Endothelial cell of umbilical vein (primary cell): ENCODE data around the gene HOXD8. TPM values are rescaled to one million over a fixed set of nuclear protein-coding genes. Genes with fewer than 3 reads are reported as not detected.

ENCODE experiments used
- BruUV-seq: library from RNA; stranded (reverse); fragments of 400-500 nt; replicated peaks from 2 replicates; lab custom pipeline; 2021; lab: Mats Ljungman, UMichigan
- CTCF ChIA-PET: fragments of 300-600, 350-600 bp; sonication (Branson Sonifier 250); formaldehyde crosslinking; loops from one replicate; lab custom pipeline; 2021; ENCODE audit warnings: antibody characterized with exemption, inconsistent platforms; lab: Charles Lee
- POLR2A ChIA-PET: fragments of 300-600, 350-600 bp; sonication (Branson Sonifier 250); formaldehyde crosslinking; loops from one replicate; lab custom pipeline; 2021; ENCODE audit warnings: antibody characterized with exemption, inconsistent platforms; lab: Charles Lee
- DNase-seq: peaks from one replicate; pipeline ENCODE4 v3.0.0-alpha.2; 2011; ENCODE audit warnings: low read depth, low spot score
- FAIRE-seq: peaks from 2 replicates; lab custom pipeline; 2011; peaks lifted over from hg19 to GRCh38; lab: Jason Lieb, UNC
- H2AFZ ChIP-seq: 2 replicates; pipeline ENCODE4 v1.6.0; 2012; ENCODE audit warnings: low read depth, low read length, control low read depth, inconsistent platforms
- H3K27ac ChIP-seq: 2 replicates; pipeline ENCODE4 v1.5.1; 2011; ENCODE audit warnings: low read depth, mild to moderate bottlenecking, control low read depth, low read length, moderate library complexity; ENCODE audit not compliant: insufficient read depth
- H3K27me3 ChIP-seq, 2 experiments: 2 replicates each; pipeline versions ENCODE4 v1.6.0 to v1.6.1; 2011; ENCODE audit warnings: low read length in 2 of 2, mixed read lengths in 1 of 2; ENCODE audit not compliant: control insufficient read depth in 2 of 2, insufficient read depth in 2 of 2
- H3K36me3 ChIP-seq, 2 experiments: 2 replicates in 1 of 2; 3 replicates in 1 of 2; pipeline ENCODE4 v1.5.1; 2011; ENCODE audit warnings: low read length in 2 of 2, mild to moderate bottlenecking in 1 of 2, moderate library complexity in 1 of 2; ENCODE audit not compliant: control insufficient read depth in 2 of 2, insufficient read depth in 2 of 2; ENCODE audit errors: extremely low read depth in 1 of 2
- H3K4me1 ChIP-seq: 3 replicates; pipeline ENCODE4 v1.5.1; 2011; ENCODE audit warnings: mild to moderate bottlenecking, low read length; ENCODE audit not compliant: control insufficient read depth, insufficient read depth; ENCODE audit errors: extremely low read depth
- H3K4me2 ChIP-seq: 2 replicates; pipeline ENCODE4 v1.6.1; 2011; ENCODE audit warnings: low read length, control low read depth, mixed read lengths; ENCODE audit not compliant: insufficient read depth
- H3K4me3 ChIP-seq, 3 experiments: fragments of 200-600 bp in 1 of 3; sonication (generic), shearing (Covaris generic) in 1 of 3; replicated peaks in 1 of 3; 2 replicates each; pipeline ENCODE4 v1.5.1; 2011 to 2016; ENCODE audit warnings: control low read depth in 3 of 3, low read length in 3 of 3, mild to moderate bottlenecking in 2 of 3, inconsistent platforms in 1 of 3, low read depth in 1 of 3, moderate library complexity in 1 of 3; ENCODE audit not compliant: insufficient read depth in 1 of 3
- H3K79me2 ChIP-seq: 2 replicates; pipeline ENCODE4 v1.6.0; 2012; ENCODE audit warnings: low read length, inconsistent platforms; ENCODE audit not compliant: control insufficient read depth, insufficient read depth
- H3K9ac ChIP-seq: replicated peaks from 2 replicates; pipeline ENCODE3; 2011; ENCODE audit warnings: low read length, control low read depth; ENCODE audit not compliant: insufficient read depth; ENCODE audit errors: extremely low read depth
- H3K9me1 ChIP-seq: replicated peaks from 3 replicates; pipeline ENCODE4 v1.6.0; 2011; ENCODE audit warnings: mild to moderate bottlenecking, low read length; ENCODE audit not compliant: control insufficient read depth, insufficient read depth; ENCODE audit errors: extremely low read depth
- H3K9me3 ChIP-seq: replicated peaks from 2 replicates; pipeline ENCODE4 v1.5.1; 2012; ENCODE audit warnings: low read length, inconsistent platforms; ENCODE audit not compliant: control insufficient read depth, insufficient read depth
- H4K20me1 ChIP-seq: replicated peaks from 2 replicates; pipeline ENCODE3; 2011; ENCODE audit warnings: mild to moderate bottlenecking, low read length; ENCODE audit not compliant: control insufficient read depth, insufficient read depth; ENCODE audit errors: extremely low read depth
- CTCF ChIP-seq, 2 donors: IDR thresholded peaks; 1 replicate in 1 of 2; 2 replicates in 1 of 2; pipeline ENCODE4 v1.5.1; 2011; ENCODE audit warnings: low read length in 2 of 2, mild to moderate bottlenecking in 2 of 2, moderate library complexity in 2 of 2, control low read depth in 1 of 2, inconsistent platforms in 1 of 2, low read depth in 1 of 2; ENCODE audit not compliant: insufficient read depth in 1 of 2; ENCODE audit errors: extremely low read depth in 1 of 2
- EZH2 ChIP-seq: IDR thresholded peaks from 2 replicates; pipeline ENCODE4 v1.6.1; 2012; ENCODE audit warnings: borderline replicate concordance, low read depth, mild to moderate bottlenecking, moderate library complexity, low read length, inconsistent platforms; ENCODE audit not compliant: severe bottlenecking
- FOS ChIP-seq: IDR thresholded peaks from 2 replicates; pipeline ENCODE4 v1.6.1; 2011; ENCODE audit warnings: mild to moderate bottlenecking, low read length, moderate library complexity, borderline replicate concordance; ENCODE audit not compliant: insufficient read depth
- GATA2 ChIP-seq: IDR thresholded peaks from 2 replicates; pipeline ENCODE4 v1.7.0; 2011; ENCODE audit warnings: low read depth, mild to moderate bottlenecking, moderate library complexity, mixed read lengths, low read length; ENCODE audit not compliant: insufficient read length, insufficient read depth
- MAX ChIP-seq: IDR thresholded peaks from 2 replicates; pipeline ENCODE4 v1.6.1; 2011; ENCODE audit not compliant: insufficient read depth, insufficient read length
- MYC ChIP-seq: IDR thresholded peaks from one replicate; pipeline ENCODE4 v1.6.1; 2011; ENCODE audit warnings: mild to moderate bottlenecking, low read depth, low read length
- POLR2A ChIP-seq: IDR thresholded peaks from 2 replicates; pipeline ENCODE4 v1.6.1; 2012; ENCODE audit warnings: low read depth, mild to moderate bottlenecking, control low read depth, low read length
- POLR2AphosphoS5 ChIP-seq: IDR thresholded peaks from 2 replicates; pipeline ENCODE4 v1.6.1; 2012; ENCODE audit warnings: low read depth, mild to moderate bottlenecking, control low read depth, low read length, moderate library complexity; ENCODE audit not compliant: insufficient read depth
- dilution Hi-C: fragments of 300-500 bp; cut with MboI; formaldehyde crosslinking; loops from one replicate; pipeline ENCODE4 v1.15.0; 2019; ENCODE audit warnings: low sequenced_read_pairs; ENCODE audit not compliant: extremely low pct_ligation_motif_present
- intact Hi-C: fragments of 100-400 bp; cut with micrococcal nuclease; formaldehyde crosslinking; loops from one replicate; pipeline ENCODE4 v1.10.0; 2022
- polyA plus RNA-seq, 4 experiments: library from polyadenylated mRNA; depleted of rRNA in 3 of 4; stranded (reverse) in 3 of 4; unstranded in 1 of 4; fragments of >200 nt; gene quantifications; 2 replicates each; pipeline versions ENCODE4 v1.2.1 to v1.2.3, GENCODE V29; 2011 to 2012; ENCODE audit warnings: missing spikeins in 1 of 4
- total RNA-seq: library from RNA; stranded (reverse); gene quantifications from 2 replicates; pipeline ENCODE4 v1.2.3, GENCODE V29; 2021

The HOXD8 gene
- total and polyA plus RNA-seq, 2 donors (not counting 3 experiments of a cell fraction or from before 2014, with no cell fraction given), result 6.4 to 15.6 TPM

GRCh38 chr2:176093145-176093897, 36.2 kb upstream of the HOXD8 start:
- no TSS peak for BruUV-seq
- CTCF ChIA-PET, result interaction anchor here (1.0 to 6.0 kb wide), 8 partner anchors 8 to 842 kb away, joined by 3 to 113 read pairs (median 4); no protein-coding TSS in a partner anchor
- H3K9ac ChIP-seq, result no peak overlapping the region
- peak overlapping the region; percentile 32 for H2AFZ ChIP-seq
- no peaks in the 10 kb centered on the region for H3K9me1 ChIP-seq
- H3K9me3 ChIP-seq, result no peaks in the 10 kb centered on the region
- POLR2A ChIA-PET, result no interaction called here
- peaks cover 87 to 97% of the 10 kb centered on the region in 2 experiments for H3K27me3 ChIP-seq
- dilution Hi-C loops (no loop called here), intact Hi-C loops (no loop called here)
- no peak overlapping the region for H3K27ac ChIP-seq
- no peaks in the 10 kb centered on the region for H3K36me3 ChIP-seq
- H3K4me1 ChIP-seq, result peaks cover 5% of the 10 kb centered on the region
- TF ChIP-seq CTCF (IDR thresholded peaks at IDR 0.05; ENCODE audit: extremely low read depth in 1 of 2, insufficient read depth in 1 of 2, low read depth in 1 of 2, low read length in 2 of 2) (peak in 1 of 2 donors; percentile 30), POLR2A (no peak), MYC (no peak), POLR2AphosphoS5 (no peak), MAX (no peak), FOS (no peak), EZH2 (peak; percentile 99), GATA2 (no peak)
- FAIRE-seq (no peak), DNase-seq (no peak)
- no peak overlapping the region for H3K4me3 ChIP-seq
- no peak overlapping the region for H3K4me2 ChIP-seq
- H4K20me1 ChIP-seq, result peaks cover 6% of the 10 kb centered on the region
- no peaks in the 10 kb centered on the region for H3K79me2 ChIP-seq
